Hematopoietic multipotent progenitor cell treated with erythropoietin and hydrocortisone succinate and interleukin-3 and kit ligand, for 8 days (in vitro differentiated cells): ENCODE measurements around the gene FCN3.
A peak's percentile ranks its signal among the peaks of the same experiment; 100 is the strongest.

Experiments used
- DNase-seq: peaks from one replicate; pipeline ENCODE4 v3.0.0-alpha.2; 2015

Gene FCN3

GRCh38 chr1:27379564-27380122, 5.0 kb upstream of the FCN3 start:
- no peak for DNase-seq

DNA sequence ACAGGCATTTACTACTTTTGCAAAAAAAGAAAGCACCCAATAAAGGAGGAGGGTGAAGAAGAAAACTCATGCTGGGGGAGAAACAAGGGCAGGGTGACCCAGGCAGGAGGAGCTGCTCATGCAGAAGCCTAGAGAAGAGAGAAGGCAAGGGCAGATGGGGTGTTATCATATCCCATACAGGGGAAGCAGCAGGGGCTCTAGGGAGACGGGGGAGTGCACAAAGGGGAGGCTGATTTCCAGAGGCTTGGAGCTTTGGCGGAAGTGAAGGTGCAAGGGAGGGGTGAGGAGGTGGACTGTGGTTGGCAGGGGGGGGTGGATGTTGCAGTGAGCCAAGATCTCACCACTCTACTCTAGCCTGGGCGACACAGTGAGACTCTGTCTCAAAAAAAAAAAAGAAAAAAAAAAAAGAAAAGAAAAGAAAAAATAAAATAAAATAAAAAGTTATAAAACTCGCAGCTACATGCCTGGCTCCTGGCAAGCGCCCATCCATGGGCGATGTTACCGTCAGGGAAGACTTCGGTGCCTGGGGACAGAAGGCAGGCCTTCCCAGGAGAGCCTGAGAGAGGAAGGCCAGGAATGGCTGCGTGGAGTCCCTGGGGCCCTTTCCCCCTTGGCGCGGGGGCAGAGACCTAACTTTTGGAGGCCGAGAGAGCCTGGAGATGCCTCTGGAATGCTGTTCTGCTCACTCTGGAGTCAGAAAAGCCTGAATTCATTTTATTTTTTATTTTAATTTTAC, 3.3 kb upstream of the FCN3 start:
- DNase-seq = no peak

GRCh38 chr1:27372808-27373690, 1.6 kb downstream of the FCN3 start:
- peak; percentile 21 for DNase-seq

- peak; percentile 25 for DNase-seq
Measured at GRCh38 chr1:27372022-27372807, 2.4 kb downstream of the FCN3 start.

DNA sequence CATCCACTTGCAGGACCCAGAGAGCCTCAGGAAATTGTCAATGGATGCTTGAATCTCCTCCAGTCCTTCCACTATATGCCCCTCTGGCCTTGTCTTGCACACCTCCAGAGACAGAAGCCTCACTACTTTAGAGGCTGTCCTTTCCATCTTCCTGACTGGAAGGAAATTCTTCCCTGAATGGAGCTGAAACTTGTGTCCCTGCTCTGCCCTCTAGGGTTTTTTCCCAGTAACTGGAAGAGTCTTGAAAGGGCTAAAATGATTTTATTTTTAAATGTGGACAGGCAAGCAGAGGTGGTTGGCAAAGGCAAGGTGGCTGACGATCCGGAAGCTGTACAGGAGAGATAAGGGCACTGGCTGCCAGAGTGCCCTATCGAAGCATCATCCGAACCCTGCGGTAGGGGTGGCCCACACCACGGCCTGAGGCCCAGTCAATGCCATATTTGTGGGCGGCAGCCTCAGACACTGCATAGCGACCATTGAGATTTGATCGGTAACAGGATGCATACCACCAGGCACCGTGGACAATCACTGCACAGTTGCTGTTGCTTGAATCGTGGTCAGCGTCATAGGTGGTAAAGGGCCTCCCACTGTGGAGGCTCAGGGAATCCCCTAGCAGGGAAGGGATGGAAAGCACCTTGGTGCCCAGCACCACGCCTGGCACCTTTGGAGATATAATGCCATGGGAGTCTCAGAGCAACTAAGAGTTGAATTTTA, 5.6 kb downstream of the FCN3 start:
- DNase-seq = peak; percentile 91

DNA sequence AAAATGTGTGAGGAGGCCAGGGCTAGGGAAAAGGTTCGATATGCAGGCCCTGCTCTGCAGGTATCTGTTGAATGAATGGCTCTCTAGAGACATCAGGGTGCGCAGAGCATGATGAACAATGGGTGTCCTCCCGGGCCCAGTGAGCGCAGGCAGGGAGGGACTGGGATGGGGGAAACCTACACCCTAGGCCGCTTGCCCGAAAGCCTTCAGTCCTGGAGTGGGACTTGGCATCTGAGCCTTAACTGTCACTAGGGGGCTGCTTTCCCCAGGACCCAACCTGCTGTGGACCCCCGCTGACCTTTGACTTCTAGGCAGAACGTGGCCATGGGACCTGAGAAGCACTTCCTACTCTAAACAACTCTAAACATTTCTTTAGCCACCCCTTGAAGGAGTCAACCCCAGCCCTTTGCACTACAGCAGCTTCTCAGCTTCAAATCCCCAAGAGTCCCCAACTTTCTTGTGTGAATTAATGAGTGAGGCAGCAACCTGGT, 7.4 kb downstream of the FCN3 start:
- no peak for DNase-seq

DNA sequence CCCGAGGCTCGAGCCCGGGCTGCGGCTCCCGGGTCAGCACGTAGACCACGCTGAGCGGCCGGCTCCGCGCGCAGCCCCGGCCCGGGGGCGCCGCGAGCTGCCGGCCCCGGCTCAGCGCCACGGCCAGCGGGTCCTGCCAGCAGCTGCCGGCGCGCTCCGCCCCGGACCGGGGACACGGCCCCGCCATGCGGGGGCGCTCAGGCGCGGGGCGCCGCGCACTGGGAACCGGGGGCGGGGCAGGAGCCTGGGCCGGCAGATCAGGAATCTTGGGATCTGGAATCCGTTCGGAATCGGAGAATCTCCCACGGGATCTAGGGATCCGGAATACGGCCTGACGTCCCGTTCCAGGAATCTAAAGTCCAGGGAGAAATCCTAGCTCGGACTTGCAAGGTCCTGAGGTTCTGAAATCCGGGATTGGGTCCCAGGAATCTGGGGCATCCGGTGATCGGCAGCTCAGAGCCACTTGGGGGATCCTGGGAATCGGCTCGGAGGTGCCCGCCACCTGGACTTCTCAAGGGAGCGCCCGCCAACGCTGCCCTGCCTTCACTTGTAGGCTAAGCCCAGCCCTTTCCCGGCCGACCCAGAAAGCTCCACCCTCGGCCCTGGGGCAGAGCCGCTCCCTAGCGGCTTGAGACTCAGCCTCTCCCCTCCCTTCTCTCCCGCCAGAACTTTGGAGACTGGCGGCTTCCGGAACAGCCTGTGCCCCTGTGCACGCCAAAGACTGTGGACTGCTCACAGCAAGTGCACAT, 8.0 kb downstream of the FCN3 start, which contains the start of gene MAP3K6:
Gene MAP3K6, minus strand, starts transcription at position 551 of the 749 bp plus-strand sequence. Its CDS starts 364 bp downstream, at position 187.
- peak; percentile 81 for DNase-seq

DNA sequence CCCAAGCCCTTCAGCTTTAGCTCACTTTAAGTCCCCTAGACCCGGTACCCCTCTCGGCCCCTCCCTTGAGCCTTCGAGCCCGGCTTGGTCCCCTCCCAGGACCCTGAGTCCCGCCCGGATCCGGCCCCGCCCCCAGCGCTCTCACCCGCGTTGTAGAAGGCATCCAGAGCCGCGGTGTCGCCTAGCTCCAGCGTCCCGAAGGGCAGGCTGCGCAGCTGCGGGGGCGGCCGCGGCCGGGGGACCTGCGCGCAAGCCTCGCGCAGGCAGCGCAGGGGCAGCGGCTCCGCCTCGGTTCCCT, 8.6 kb downstream of the FCN3 start:
- DNase-seq = peak; percentile 64

GRCh38 chr1:27365372-27366112, 9.1 kb downstream of the FCN3 start:
- DNase-seq = peak; percentile 82

DNA sequence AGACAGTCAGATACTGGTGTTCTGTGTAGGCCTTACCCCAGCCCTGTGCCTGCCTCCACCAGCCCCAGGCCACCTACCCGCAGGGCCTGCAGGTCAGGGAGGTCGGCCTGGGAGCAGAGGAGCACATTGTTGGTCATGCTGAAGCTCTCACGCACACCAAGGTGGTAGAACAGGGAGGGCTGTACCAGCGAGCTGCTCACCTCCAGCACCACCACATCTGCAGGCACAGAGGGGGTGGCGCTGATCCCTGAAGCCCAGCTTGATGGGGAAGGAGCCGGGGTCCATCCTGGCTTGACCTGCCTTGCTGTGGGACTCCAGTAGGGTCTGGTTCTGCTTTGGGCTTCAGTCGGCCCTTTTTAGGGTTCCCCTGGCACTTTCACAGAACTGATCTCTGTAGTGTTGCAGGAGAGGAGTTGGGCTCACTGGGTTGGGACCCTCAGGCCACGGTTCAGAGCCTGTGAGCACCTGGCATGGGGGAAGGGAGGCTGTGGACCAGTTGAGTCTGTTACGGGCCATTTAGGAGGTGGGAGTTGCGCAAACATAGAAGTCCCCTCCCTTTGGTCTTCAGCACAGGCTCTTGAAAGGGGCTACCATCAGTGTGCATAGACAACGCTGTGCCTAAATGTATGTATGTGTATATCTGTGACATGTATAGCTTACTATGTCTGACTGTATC, 9.8 kb downstream of the FCN3 start:
- DNase-seq = no peak

DNA sequence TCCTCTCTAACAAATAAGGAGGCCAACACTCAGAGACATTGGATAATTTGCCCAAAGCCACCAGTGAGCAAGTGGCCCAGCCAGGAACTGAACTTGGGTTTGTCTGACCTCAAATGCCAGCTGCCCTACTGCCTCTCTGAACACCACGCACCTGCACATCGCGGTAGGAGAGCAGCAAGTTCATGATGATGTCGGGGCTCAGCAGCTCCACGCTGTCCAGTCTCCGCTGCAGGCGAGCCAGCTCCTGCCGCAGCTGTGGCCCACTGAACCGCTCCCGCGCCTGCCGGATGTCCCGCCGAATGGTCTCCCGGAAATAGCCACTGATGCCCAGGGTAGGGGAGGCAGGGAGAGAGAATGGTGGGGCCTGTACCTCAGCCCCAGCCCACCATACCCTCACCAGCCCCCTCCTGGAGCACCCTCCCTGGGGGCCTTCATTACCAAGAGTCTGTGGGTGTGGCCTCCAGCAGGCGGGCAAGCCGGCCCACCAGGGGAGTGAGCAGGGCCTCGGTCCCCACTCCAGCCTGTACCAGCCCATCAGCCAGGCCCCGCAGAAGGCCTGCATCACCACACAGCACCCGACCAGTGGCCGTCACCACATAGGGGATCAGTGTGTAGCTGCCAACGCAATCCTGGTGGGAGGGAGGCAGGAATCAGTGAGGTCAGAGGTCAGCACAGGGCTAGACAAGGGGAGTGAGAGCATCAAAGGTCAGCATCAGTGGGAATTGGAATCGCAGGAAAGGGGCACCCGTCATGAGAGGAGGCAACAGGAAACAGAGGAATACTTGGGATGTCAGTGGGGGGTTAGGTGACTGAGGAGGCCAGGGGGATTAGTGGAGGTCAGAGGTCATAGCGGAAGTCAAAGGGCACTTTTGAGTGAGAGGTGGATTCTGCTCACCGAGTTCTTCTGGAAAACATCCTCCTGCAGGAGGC, 10.6 kb downstream of the FCN3 start:
- DNase-seq = no peak

- DNase-seq = no peak
Measured at GRCh38 chr1:27361553-27361952, 13.1 kb downstream of the FCN3 start.

DNA sequence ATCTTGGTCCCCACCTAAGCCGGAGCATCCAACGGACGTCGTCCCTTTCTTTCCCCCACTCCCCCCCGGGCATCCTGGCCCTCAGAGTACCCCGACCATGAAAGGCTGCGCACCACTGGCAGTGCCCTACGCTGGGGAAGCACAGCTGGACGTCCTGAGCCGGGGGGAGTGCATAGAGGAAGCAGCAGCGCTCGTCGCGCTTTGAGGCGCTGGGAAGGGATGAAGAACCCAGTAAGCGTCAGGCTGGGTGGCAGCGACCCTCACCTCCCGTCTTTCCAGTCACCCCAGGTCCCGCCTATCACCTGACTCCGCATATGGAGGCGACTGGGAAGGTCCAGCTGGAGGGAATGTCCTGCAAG, 13.6 kb downstream of the FCN3 start:
- DNase-seq = no peak

DNA sequence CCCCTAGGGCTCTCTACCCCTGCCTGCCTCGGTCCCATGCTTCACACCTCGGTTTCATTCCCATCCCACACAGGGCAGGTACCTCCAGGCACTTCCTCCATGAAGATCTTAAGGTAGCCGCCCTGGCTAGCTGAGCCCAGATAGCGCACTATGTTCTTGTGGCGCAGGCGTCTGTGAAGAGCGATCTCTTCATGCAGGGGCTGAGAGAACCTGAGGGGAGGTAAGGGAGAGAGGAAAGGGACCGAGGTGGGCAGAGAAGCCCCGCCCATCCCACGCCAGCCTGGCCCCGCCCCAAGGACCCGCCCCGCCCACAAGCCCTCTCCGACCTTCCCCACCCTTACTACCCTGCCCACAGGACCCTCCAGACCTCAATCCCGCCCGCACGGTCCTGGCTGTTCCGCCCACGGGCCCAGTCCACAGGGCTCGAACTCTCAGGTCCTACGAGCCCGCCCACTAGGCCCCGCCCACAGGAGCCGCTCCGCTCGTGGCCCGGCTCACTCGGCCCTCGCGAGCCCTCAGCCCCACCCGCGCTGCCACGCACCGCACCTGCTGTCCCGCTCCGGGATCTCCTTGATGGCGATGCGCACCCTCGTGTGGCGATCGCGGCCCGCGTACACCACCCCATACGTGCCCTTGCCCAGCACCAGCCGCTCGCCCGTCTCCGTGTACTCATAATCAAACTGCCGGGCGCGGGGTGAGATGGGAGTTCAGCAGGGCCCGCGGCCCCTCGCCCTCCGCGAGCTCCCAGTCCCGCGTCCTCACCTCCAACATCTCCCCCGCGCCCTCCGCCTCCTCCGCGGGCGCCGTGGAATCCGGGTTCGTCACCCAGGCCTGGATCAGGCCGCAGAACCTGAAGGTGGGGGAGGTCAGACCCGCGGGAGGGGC, 14.2 kb downstream of the FCN3 start:
- no peak for DNase-seq

- no peak for DNase-seq
Measured at GRCh38 chr1:27359822-27360158, 14.8 kb downstream of the FCN3 start.

- no peak for DNase-seq
Measured at GRCh38 chr1:27358928-27359313, 15.7 kb downstream of the FCN3 start.

GRCh38 chr1:27358038-27358927, 16.3 kb downstream of the FCN3 start:
- DNase-seq = no peak
